ENCODE measurements around the gene ADISSP. TPM values are rescaled to one million over a fixed set of nuclear protein-coding genes. Genes with fewer than 3 reads are reported as not detected.

Gene ADISSP
- total and polyA plus RNA-seq, 2 donors (not counting 3 experiments of a cell fraction or from before 2014, with no cell fraction given), result 55.0 to 67.5 TPM

DNA sequence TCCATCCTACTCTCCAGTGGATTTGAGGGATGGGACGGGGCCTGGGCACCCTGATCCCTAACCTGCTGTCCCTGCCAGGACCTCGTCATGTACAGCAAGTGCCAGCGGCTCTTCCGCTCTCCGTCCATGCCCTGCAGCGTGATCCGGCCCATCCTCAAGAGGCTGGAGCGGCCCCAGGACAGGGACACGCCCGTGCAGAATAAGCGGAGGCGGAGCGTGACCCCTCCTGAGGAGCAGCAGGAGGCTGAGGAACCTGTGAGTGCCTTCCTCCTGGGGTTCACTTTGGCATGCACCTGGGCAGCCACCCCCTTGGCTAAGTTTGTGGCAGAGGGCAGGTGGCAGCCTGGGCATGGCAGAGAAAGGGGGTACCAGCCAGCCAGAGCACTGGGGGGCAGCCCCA, 34.3 kb upstream of the ADISSP start:
- dilution Hi-C loops (cut with MboI; ENCODE audit: extremely low pct_ligation_motif_present, low sequenced_read_pairs), result no loop called here
- intact Hi-C loops (cut with micrococcal nuclease), result no loop called here
- no peak overlapping the region for H3K9ac ChIP-seq (replicated peaks; ENCODE audit: extremely low read depth, insufficient read depth, low read length)
- peaks cover 19% of the 10 kb centered on the region for H3K4me1 ChIP-seq (ENCODE audit: control insufficient read depth, extremely low read depth, insufficient read depth, low read length)
- H3K79me2 ChIP-seq (ENCODE audit: control insufficient read depth, insufficient read depth, low read length), result peaks cover 20% of the 10 kb centered on the region
- no peak for FAIRE-seq
- CTCF ChIA-PET, result interaction anchor here (0.6 kb wide), 1 partner anchor 624 kb away, joined by 5 read pairs; no protein-coding TSS in a partner anchor
- no peak for DNase-seq (ENCODE audit: low read depth, low spot score)
- POLR2A ChIA-PET, result no interaction called here
- no peak overlapping the region for H3K4me2 ChIP-seq (ENCODE audit: insufficient read depth, low read length)
- H2AFZ ChIP-seq (ENCODE audit: low read depth, low read length), result no peak overlapping the region
- TF ChIP-seq EZH2 (IDR thresholded peaks at IDR 0.05; ENCODE audit: borderline replicate concordance, low read depth, low read length, severe bottlenecking) (no peak), GATA2 (IDR thresholded peaks at IDR 0.05; ENCODE audit: insufficient read depth, insufficient read length, low read depth, low read length) (no peak), JUN (IDR thresholded peaks at IDR 0.05; ENCODE audit: borderline replicate concordance, insufficient read depth, insufficient read length, low read depth) (no peak), FOS (IDR thresholded peaks at IDR 0.05; ENCODE audit: borderline replicate concordance, insufficient read depth, low read length) (no peak), POLR2A (IDR thresholded peaks at IDR 0.05; ENCODE audit: low read depth, low read length) (no peak), MYC (IDR thresholded peaks at IDR 0.05; ENCODE audit: low read depth, low read length) (no peak), POLR2AphosphoS5 (IDR thresholded peaks at IDR 0.05; ENCODE audit: insufficient read depth, low read depth, low read length) (no peak)
- TF ChIP-seq, protein P1, sequence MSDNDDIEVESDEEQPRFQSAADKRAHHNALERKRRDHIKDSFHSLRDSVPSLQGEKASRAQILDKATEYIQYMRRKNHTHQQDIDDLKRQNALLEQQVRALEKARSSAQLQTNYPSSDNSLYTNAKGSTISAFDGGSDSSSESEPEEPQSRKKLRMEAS (IDR thresholded peaks at IDR 0.05; ENCODE audit: insufficient read depth, insufficient read length), result no peak
- TF ChIP-seq, protein P2, sequence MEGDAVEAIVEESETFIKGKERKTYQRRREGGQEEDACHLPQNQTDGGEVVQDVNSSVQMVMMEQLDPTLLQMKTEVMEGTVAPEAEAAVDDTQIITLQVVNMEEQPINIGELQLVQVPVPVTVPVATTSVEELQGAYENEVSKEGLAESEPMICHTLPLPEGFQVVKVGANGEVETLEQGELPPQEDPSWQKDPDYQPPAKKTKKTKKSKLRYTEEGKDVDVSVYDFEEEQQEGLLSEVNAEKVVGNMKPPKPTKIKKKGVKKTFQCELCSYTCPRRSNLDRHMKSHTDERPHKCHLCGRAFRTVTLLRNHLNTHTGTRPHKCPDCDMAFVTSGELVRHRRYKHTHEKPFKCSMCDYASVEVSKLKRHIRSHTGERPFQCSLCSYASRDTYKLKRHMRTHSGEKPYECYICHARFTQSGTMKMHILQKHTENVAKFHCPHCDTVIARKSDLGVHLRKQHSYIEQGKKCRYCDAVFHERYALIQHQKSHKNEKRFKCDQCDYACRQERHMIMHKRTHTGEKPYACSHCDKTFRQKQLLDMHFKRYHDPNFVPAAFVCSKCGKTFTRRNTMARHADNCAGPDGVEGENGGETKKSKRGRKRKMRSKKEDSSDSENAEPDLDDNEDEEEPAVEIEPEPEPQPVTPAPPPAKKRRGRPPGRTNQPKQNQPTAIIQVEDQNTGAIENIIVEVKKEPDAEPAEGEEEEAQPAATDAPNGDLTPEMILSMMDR (IDR thresholded peaks at IDR 0.05; ENCODE audit: extremely low read depth in 1 of 2, insufficient read depth in 1 of 2, low read depth in 1 of 2, low read length in 2 of 2), result no peak
- no TSS peak for BruUV-seq (replicated peaks)
- H4K20me1 ChIP-seq (replicated peaks; ENCODE audit: control insufficient read depth, extremely low read depth, insufficient read depth, low read length), result no peaks in the 10 kb centered on the region
- no peak overlapping the region for H3K4me3 ChIP-seq (replicated peaks in 1 of 3; ENCODE audit: insufficient read depth in 1 of 3, low read depth in 1 of 3, low read length in 3 of 3)
- H3K27me3 ChIP-seq (ENCODE audit: control insufficient read depth in 2 of 2, insufficient read depth in 2 of 2, low read length in 2 of 2), result no peaks in the 10 kb centered on the region
- no peaks in the 10 kb centered on the region for H3K9me1 ChIP-seq (replicated peaks; ENCODE audit: control insufficient read depth, extremely low read depth, insufficient read depth, low read length)
- H3K27ac ChIP-seq (ENCODE audit: insufficient read depth, low read depth, low read length), result no peak overlapping the region
- H3K36me3 ChIP-seq (ENCODE audit: control insufficient read depth in 2 of 2, extremely low read depth in 1 of 2, insufficient read depth in 2 of 2, low read length in 2 of 2), result peaks cover 0 to 26% of the 10 kb centered on the region in 2 experiments
- no peaks in the 10 kb centered on the region for H3K9me3 ChIP-seq (replicated peaks; ENCODE audit: control insufficient read depth, insufficient read depth, low read length)

Data from endothelial cell of umbilical vein (primary cell).